ENCODE results near the gene KIF14.
"Not testable (repeated sequence)": the region's sequence is repeated elsewhere in the genome, so short reads cannot be mapped to it uniquely, and the experiment has no call there.

The KIF14 gene

GRCh38 chr1:200542162-200542561 is 78.4 kb downstream of the KIF14 start:
- no peak for DNase-seq

- no peak for DNase-seq
These were observed 80.3 kb downstream of the KIF14 start for GRCh38 chr1:200540281-200540680.

GRCh38 chr1:200538179-200538578 is 82.4 kb downstream of the KIF14 start:
- no peak for DNase-seq

GRCh38 chr1:200535605-200536004 is 84.9 kb downstream of the KIF14 start:
- no peak for DNase-seq

- no peak for DNase-seq
These were observed 89.8 kb downstream of the KIF14 start for GRCh38 chr1:200530623-200531261.

GRCh38 chr1:200528858-200529606 is 91.5 kb downstream of the KIF14 start:
- no peak for DNase-seq

GRCh38 chr1:200527670-200528069 is 92.9 kb downstream of the KIF14 start:
- no peak for DNase-seq

GRCh38 chr1:200526709-200527612 is 93.6 kb downstream of the KIF14 start:
- DNase-seq: no peak

GRCh38 chr1:200525090-200525987 is 95.2 kb downstream of the KIF14 start:
- DNase-seq: no peak

- DNase-seq: not testable (repeated sequence)
These were observed 96.0 kb downstream of the KIF14 start for GRCh38 chr1:200524551-200524950.

- DNase-seq: no peak
These were observed 96.5 kb downstream of the KIF14 start for GRCh38 chr1:200524092-200524491.

- DNase-seq: no peak
These were observed 99.8 kb downstream of the KIF14 start for GRCh38 chr1:200520735-200521134.

- no peak for DNase-seq
These were observed 102.0 kb downstream of the KIF14 start for GRCh38 chr1:200518524-200518923.

GRCh38 chr1:200512191-200512590 is 108.4 kb downstream of the KIF14 start:
- no peak for DNase-seq

- DNase-seq: peak; percentile 65
These were observed 110.3 kb downstream of the KIF14 start for GRCh38 chr1:200510228-200510623.

GRCh38 chr1:200506471-200506870 is 114.1 kb downstream of the KIF14 start:
- no peak for DNase-seq

GRCh38 chr1:200505257-200505656 is 115.3 kb downstream of the KIF14 start:
- DNase-seq: no peak
